GM12878 (cell line): Measurements from ENCODE around the gene ZNF212. TPM values are rescaled to one million over a fixed set of nuclear protein-coding genes. Genes with fewer than 3 reads are reported as not detected.

Experiments used
- ATAC-seq: fragments of 200-7000 bp; cut with Tn5 transposase; 3 replicates; pipeline ENCODE4 v1.9.1; 2020; ENCODE audit warnings: mild to moderate bottlenecking, moderate library complexity
- BruUV-seq: library from RNA; stranded (reverse); fragments of 400-500 nt; replicated peaks from 2 replicates; lab custom pipeline; 2021; lab: Mats Ljungman, UMichigan
- CTCF ChIA-PET: fragments of 300-600 bp; sonication (Branson Sonifier 250); formaldehyde crosslinking; extraction: SDS; loops from one replicate; lab custom pipeline; 2021; ENCODE audit warnings: inconsistent platforms; lab: Yijun Ruan, JAX
- POLR2A ChIA-PET: fragments of 350-600 bp; formaldehyde crosslinking; extraction: SDS; loops from one replicate; lab custom pipeline; 2021; ENCODE audit warnings: inconsistent platforms; lab: Charles Lee
- RAD21 ChIA-PET: fragments of 300-600 bp; sonication (Branson Sonifier 250); formaldehyde crosslinking; loops from one replicate; lab custom pipeline; 2023; ENCODE audit warnings: antibody characterized with exemption; ENCODE audit not compliant: unreplicated experiment; lab: Charles Lee
- SMC1A ChIA-PET: fragments of 300-600 bp; sonication (Branson Sonifier 250); formaldehyde crosslinking; loops from one replicate; lab custom pipeline; 2023; ENCODE audit not compliant: unreplicated experiment, uncharacterized antibody; lab: Charles Lee
- DNase-seq: peaks from one replicate; pipeline ENCODE4 v3.0.0-alpha.2; 2011; ENCODE audit warnings: low read depth, low spot score
- FAIRE-seq: peaks from 3 replicates; lab custom pipeline; 2011; peaks lifted over from hg19 to GRCh38; lab: Jason Lieb, UNC
- H2AFZ ChIP-seq: 2 replicates; pipeline ENCODE4 v1.6.0; 2011; ENCODE audit warnings: low read depth, low read length, control low read depth; ENCODE audit not compliant: control insufficient read depth
- H3K27ac ChIP-seq: 2 replicates; pipeline ENCODE4 v1.5.1; 2011; ENCODE audit warnings: control low read depth; ENCODE audit not compliant: control insufficient read depth, insufficient read depth
- H3K27me3 ChIP-seq, 2 experiments: replicated peaks in 1 of 2; 2 replicates each; pipeline versions ENCODE4 v1.6.0 to v1.6.1; 2011; ENCODE audit warnings: low read length in 1 of 2; ENCODE audit not compliant: control insufficient read depth in 2 of 2, insufficient read depth in 2 of 2
- H3K36me3 ChIP-seq, 2 experiments: 2 replicates each; pipeline ENCODE4 v1.5.1; 2011; ENCODE audit warnings: low read length in 1 of 2; ENCODE audit not compliant: control insufficient read depth in 2 of 2, insufficient read depth in 2 of 2
- H3K4me1 ChIP-seq: 2 replicates; pipeline ENCODE4 v1.6.1; 2011; ENCODE audit warnings: mild to moderate bottlenecking, low read length, moderate library complexity, mixed read lengths; ENCODE audit not compliant: control insufficient read depth, insufficient read depth
- H3K4me2 ChIP-seq: 2 replicates; pipeline ENCODE4 v1.6.0; 2011; ENCODE audit warnings: control low read depth; ENCODE audit not compliant: control insufficient read depth, insufficient read depth
- H3K4me3 ChIP-seq: fragments of 200-600 bp; sonication (generic); 2 replicates; pipeline ENCODE4 v1.5.1; 2016
- H3K79me2 ChIP-seq: 2 replicates; pipeline ENCODE4 v1.6.0; 2011; ENCODE audit warnings: low read length; ENCODE audit not compliant: control insufficient read depth, insufficient read depth
- H3K9ac ChIP-seq: 2 replicates; pipeline ENCODE4 v1.8.0; 2011; ENCODE audit warnings: low read length, control low read depth, mixed read lengths; ENCODE audit not compliant: control insufficient read depth, insufficient read depth
- H3K9me3 ChIP-seq: replicated peaks from 3 replicates; pipeline ENCODE4 v1.5.1; 2011; ENCODE audit warnings: mild to moderate bottlenecking, low read length; ENCODE audit not compliant: control insufficient read depth, insufficient read depth
- H4K20me1 ChIP-seq: 2 replicates; pipeline ENCODE4 v1.6.0; 2011; ENCODE audit not compliant: control insufficient read depth, insufficient read depth
- CUX1 ChIP-seq: IDR thresholded peaks from 2 replicates; pipeline ENCODE4 v1.6.1; 2012; ENCODE audit warnings: improper control_type of control experiment, low read depth, low read length; ENCODE audit not compliant: insufficient replicate concordance
- DPF2 ChIP-seq: fragments of 450-650 bp; IDR thresholded peaks from 2 replicates; pipeline ENCODE4 v1.6.1; 2017; ENCODE audit warnings: mild to moderate bottlenecking
- IKZF2 ChIP-seq, 2 experiments: fragments of 450-650 bp; IDR thresholded peaks; 2 replicates each; pipeline ENCODE4 v1.6.1; 2017; ENCODE audit warnings: mild to moderate bottlenecking in 2 of 2, moderate library complexity in 2 of 2
- PRDM15 ChIP-seq: fragments of 450-650 bp; formaldehyde crosslinking; IDR thresholded peaks from 2 replicates; pipeline ENCODE4 v1.4.0; 2020; ENCODE audit warnings: mild to moderate bottlenecking, moderate library complexity
- SMAD1 ChIP-seq: fragments of 450-650 bp; IDR thresholded peaks from 2 replicates; pipeline ENCODE4 v1.6.1; 2018; ENCODE audit warnings: mild to moderate bottlenecking, low read depth; ENCODE audit not compliant: partially characterized antibody
- SMC3 ChIP-seq: IDR thresholded peaks from 2 replicates; pipeline ENCODE4 v1.6.1; 2011; ENCODE audit warnings: low read length, improper control_type of control experiment, borderline replicate concordance
- SREBF2 ChIP-seq: IDR thresholded peaks from 2 replicates; pipeline ENCODE4 v1.6.1; 2012; ENCODE audit warnings: mild to moderate bottlenecking, low read length
- SUZ12 ChIP-seq: fragments of 200-600 bp; sonication (generic); IDR thresholded peaks from one replicate; pipeline ENCODE4 v1.6.1; 2018; ENCODE audit warnings: antibody characterized with exemption, mild to moderate bottlenecking; ENCODE audit not compliant: unreplicated experiment
- ZBTB33 ChIP-seq: fragments of 450-650 bp; IDR thresholded peaks from 2 replicates; pipeline ENCODE4 v1.6.1; 2017; ENCODE audit warnings: mild to moderate bottlenecking
- ZNF207 ChIP-seq: fragments of 450-650 bp; IDR thresholded peaks from 2 replicates; pipeline ENCODE4 v1.6.1; 2014; ENCODE audit warnings: antibody characterized with exemption, mild to moderate bottlenecking, borderline replicate concordance
- ZNF24 ChIP-seq: fragments of 450-650 bp; IDR thresholded peaks from 2 replicates; pipeline ENCODE4 v1.6.1; 2017; ENCODE audit warnings: antibody characterized with exemption, mild to moderate bottlenecking
- ZNF384 ChIP-seq: IDR thresholded peaks from 2 replicates; pipeline ENCODE4 v1.6.1; 2012; ENCODE audit warnings: low read depth, mild to moderate bottlenecking, low read length, improper control_type of control experiment, borderline replicate concordance
- WGBS: methylation state at CpG from one replicate; pipeline ENCODE4 v1.1.6; 2016; ENCODE audit warnings: low lambda C conversion rate; ENCODE audit not compliant: insufficient replicate concordance, insufficient coverage; ENCODE audit errors: missing lambda C conversion rate; 5-methylcytosine and 5-hydroxymethylcytosine counted together
- in situ Hi-C: fragments of 300-500 bp; cut with MboI; formaldehyde crosslinking; loops from 9 replicates; pipeline ENCODE4 v1.14.3; 2018; ENCODE audit warnings: mixed read lengths
- intact Hi-C: fragments of 100-400 bp; cut with micrococcal nuclease; formaldehyde crosslinking; loops from one replicate; pipeline ENCODE4 v1.14.2; 2022; ENCODE audit not compliant: unreplicated experiment
- polyA plus RNA-seq, 11 experiments: library from polyadenylated mRNA; depleted of rRNA in 4 of 11; unstranded in 6 of 11; stranded (reverse) in 5 of 11; fragments of >200 nt; fragmentation: Nextera tagmentation in 4 of 11; fragmentation: Illumina TruSeq in 1 of 11; extraction: Ambion mirVana in 4 of 11; extraction: Trizol in 1 of 11; gene quantifications; 1 replicate in 1 of 11; 2 replicates in 10 of 11; pipeline versions ENCODE4 v1.2.1 to v1.2.3, GENCODE V29; 2011 to 2016; ENCODE audit warnings: inconsistent platforms in 2 of 11, missing spikeins in 2 of 11, low read depth in 1 of 11
- total RNA-seq, 4 experiments: library from RNA; depleted of rRNA in 3 of 4; stranded (reverse); fragments of >200 nt in 3 of 4; fragmentation: Illumina TruSeq in 1 of 4; extraction: Trizol in 1 of 4; gene quantifications; 2 replicates each; pipeline versions ENCODE4 v1.2.1 to v1.2.3, GENCODE V29; 2013 to 2021

Gene ZNF212
- total and polyA plus RNA-seq, 10 of the 15 experiments (the other 5 are each of a cell fraction or from before 2014, with no cell fraction given): 1.2 to 11.6 (median 5.4) TPM

GRCh38 chr7:149281508-149282330 lies 42.3 kb downstream of the ZNF212 start:
- no TSS peak for BruUV-seq
- intact Hi-C loops: no loop called here
- no peak overlapping the region for H3K27ac ChIP-seq
- TF ChIP-seq CUX1 (no peak), SMAD1 (no peak), PRDM15 (CRISPR knock-in tag) (no peak), SMC3 (no peak), ZNF384 (no peak), DPF2 (no peak), SREBF2 (no peak), ZNF207 (no peak), ZBTB33 (no peak), ZNF24 (no peak), IKZF2 (IDR thresholded peaks at IDR 0.05) (no peak), SUZ12 (no peak)

More at GRCh38 chr7:149281508-149282330, 42.3 kb downstream of the ZNF212 start:
- WGBS: 94% methylated on average over 46 of the region's 59 CpGs
- Histone ChIP-seq H3K4me2 (no peak overlapping the region), H3K9ac (no peak overlapping the region), H3K4me1 (peaks cover 12% of the 10 kb centered on the region), H3K36me3 (peaks cover 4 to 12% of the 10 kb centered on the region in 2 experiments), H3K27me3 (no peaks in the 10 kb centered on the region), H4K20me1 (no peaks in the 10 kb centered on the region), H3K4me3 (no peak overlapping the region), H3K79me2 (no peaks in the 10 kb centered on the region), H3K9me3 (no peaks in the 10 kb centered on the region), H2AFZ (no peak overlapping the region)
- ChIA-PET SMC1A (no interaction called here), POLR2A (no interaction called here), RAD21 (no interaction called here), CTCF (no interaction called here)
- no peak for ATAC-seq
- FAIRE-seq: no peak
- in situ Hi-C loops: no loop called here
- no peak for DNase-seq
